ENCODE results near the gene NFIB. TPM values are rescaled to one million over a fixed set of nuclear protein-coding genes. Genes with fewer than 3 reads are reported as not detected.

NFIB gene
- total and polyA plus RNA-seq, 2 of the 8 experiments (the other 6 are each of a cell fraction or from before 2014, with no cell fraction given), result 2.6 to 13.1 TPM

DNA sequence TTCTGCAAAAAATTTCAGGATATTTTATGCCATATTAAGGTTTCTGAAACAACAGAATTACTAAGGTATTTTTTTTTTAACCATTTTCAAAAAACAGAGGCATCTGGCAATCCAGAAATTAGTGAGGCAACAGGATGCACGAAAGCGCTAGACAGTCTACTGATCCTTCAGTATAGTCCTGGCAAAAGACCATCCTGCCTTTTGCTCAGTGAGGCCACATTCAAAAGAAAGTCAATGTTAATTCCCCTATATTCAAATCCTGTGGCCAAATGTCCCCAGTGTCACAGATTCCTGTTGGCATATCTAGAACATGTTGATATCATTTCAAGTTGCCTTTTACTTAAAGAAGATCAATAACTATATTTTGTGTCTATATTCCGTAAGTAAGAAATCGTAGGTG, 13.1 kb upstream of the NFIB start (continued):
- TF ChIP-seq, protein P1, sequence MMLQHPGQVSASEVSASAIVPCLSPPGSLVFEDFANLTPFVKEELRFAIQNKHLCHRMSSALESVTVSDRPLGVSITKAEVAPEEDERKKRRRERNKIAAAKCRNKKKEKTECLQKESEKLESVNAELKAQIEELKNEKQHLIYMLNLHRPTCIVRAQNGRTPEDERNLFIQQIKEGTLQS (IDR thresholded peaks at IDR 0.05; ENCODE audit: insufficient read depth, low read depth, low read length), result no peak
- no peak for TF ChIP-seq SIX5 (IDR thresholded peaks at IDR 0.05; ENCODE audit: low read depth, low read length)
- no peak for TF ChIP-seq EP300 (IDR thresholded peaks at IDR 0.05; ENCODE audit: borderline replicate concordance in 1 of 2, low read depth in 2 of 2, low read length in 2 of 2)
- no peak for TF ChIP-seq BACH1 (IDR thresholded peaks at IDR 0.05; ENCODE audit: low read length)
- TF ChIP-seq SP4 (IDR thresholded peaks at IDR 0.05; ENCODE audit: low read length), result no peak
- TF ChIP-seq SUZ12 (IDR thresholded peaks at IDR 0.05; ENCODE audit: low read length), result no peak
- TF ChIP-seq POLR2A (IDR thresholded peaks at IDR 0.05; ENCODE audit: control extremely low read depth in 1 of 2, low read depth in 2 of 2, low read length in 2 of 2), result no peak
- no peak for TF ChIP-seq EGR1 (IDR thresholded peaks at IDR 0.05; ENCODE audit: borderline replicate concordance, low read depth, low read length)
